Choroid plexus epithelial cell (primary cell): ENCODE data around the gene CALR3.

Experiments used
- DNase-seq: peaks from one replicate; pipeline ENCODE4 v3.0.0-alpha.2; 2010; ENCODE audit warnings: low read depth
- H3K4me3 ChIP-seq: 2 replicates; pipeline ENCODE4 v1.5.1; 2011; ENCODE audit warnings: low read depth, mild to moderate bottlenecking, control low read depth, low read length, moderate library complexity
- TF ChIP-seq, protein P1 (sequence below): conservative IDR thresholded peaks from 2 replicates; pipeline ENCODE4 v1.5.1; 2011; ENCODE audit warnings: low read depth, mild to moderate bottlenecking, control low read depth, inconsistent platforms, low read length, moderate library complexity

The CALR3 gene

GRCh38 chr19:16540948-16541347 is 45.0 kb upstream of the CALR3 start:
- TF ChIP-seq, protein P1, sequence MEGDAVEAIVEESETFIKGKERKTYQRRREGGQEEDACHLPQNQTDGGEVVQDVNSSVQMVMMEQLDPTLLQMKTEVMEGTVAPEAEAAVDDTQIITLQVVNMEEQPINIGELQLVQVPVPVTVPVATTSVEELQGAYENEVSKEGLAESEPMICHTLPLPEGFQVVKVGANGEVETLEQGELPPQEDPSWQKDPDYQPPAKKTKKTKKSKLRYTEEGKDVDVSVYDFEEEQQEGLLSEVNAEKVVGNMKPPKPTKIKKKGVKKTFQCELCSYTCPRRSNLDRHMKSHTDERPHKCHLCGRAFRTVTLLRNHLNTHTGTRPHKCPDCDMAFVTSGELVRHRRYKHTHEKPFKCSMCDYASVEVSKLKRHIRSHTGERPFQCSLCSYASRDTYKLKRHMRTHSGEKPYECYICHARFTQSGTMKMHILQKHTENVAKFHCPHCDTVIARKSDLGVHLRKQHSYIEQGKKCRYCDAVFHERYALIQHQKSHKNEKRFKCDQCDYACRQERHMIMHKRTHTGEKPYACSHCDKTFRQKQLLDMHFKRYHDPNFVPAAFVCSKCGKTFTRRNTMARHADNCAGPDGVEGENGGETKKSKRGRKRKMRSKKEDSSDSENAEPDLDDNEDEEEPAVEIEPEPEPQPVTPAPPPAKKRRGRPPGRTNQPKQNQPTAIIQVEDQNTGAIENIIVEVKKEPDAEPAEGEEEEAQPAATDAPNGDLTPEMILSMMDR, result no peak
- H3K4me3 ChIP-seq, result peak overlapping the region; percentile 95
- DNase-seq, result no peak

GRCh38 chr19:16537111-16537510 is 41.1 kb upstream of the CALR3 start:
- TF ChIP-seq, protein P1, result no peak
- DNase-seq, result no peak
- no peak overlapping the region for H3K4me3 ChIP-seq

GRCh38 chr19:16536130-16536529 is 40.2 kb upstream of the CALR3 start:
- TF ChIP-seq, protein P1, result no peak
- H3K4me3 ChIP-seq, result no peak overlapping the region
- no peak for DNase-seq

GRCh38 chr19:16535381-16535780 is 39.4 kb upstream of the CALR3 start:
- DNase-seq, result no peak
- H3K4me3 ChIP-seq, result no peak overlapping the region
- TF ChIP-seq, protein P1, result no peak

DNA sequence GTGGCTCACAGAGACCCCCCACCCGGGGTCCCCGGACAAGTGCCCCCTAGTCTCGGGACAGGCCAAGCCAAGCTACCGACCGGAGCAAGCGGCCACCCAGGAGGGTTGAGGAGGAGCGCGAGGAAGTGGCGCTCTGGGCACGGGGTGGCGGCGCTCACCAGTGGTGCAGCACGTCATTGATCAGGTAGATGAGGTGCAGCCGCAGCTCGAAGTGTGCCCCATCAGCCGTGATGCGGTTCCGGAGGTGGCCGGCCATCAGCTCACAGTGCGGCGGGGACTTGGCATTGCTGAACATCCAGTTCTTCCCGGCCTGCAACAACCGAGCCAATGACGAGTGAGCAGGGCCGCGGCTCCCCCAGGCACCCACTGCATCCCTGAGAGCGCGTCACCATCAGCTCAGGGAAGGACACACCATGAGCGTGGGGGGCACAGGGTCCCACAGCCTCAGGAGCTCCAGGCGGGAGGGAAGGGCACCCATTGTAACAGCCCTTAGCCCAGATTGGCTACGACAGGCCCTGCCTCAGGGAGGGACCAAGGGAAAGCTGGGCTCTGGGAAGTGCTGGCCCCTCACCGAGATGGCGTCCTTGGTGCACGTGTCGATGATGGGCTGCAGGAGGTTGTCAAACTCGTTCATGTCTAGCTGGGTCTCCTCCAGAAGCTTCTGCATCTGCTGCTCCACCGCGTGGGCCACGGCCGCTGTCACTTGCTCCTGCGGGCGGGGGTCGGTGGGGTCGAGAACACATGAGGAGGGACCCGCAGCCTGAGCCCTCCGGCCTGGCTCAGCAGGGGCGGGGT is 36.7 kb upstream of the CALR3 start:
- no peak for DNase-seq
- TF ChIP-seq, protein P1, result no peak
- no peak overlapping the region for H3K4me3 ChIP-seq

DNA sequence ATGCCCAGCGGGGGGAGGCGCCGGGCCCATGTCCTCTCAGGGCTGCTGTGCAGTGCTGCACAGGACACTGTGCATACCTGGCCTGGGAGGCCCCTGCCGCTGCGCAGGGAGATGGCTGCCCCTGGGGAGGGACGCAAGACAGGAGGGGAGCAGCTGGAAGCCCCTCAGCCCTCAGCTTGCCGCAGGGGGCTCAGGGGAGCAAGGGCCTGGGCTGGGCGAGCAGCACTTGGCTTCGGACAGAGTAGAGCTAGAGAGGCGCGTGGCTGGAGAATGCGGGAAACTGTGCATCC is 35.4 kb upstream of the CALR3 start:
- TF ChIP-seq, protein P1, result no peak
- no peak for DNase-seq
- H3K4me3 ChIP-seq, result no peak overlapping the region
